Neuron (in vitro differentiated cells): ENCODE results near the gene RIMBP2.

Experiments
- H2AFZ ChIP-seq: one replicate; pipeline ENCODE4 v1.6.1; 2013; ENCODE audit warnings: low read depth, mild to moderate bottlenecking, inconsistent platforms, low read length, moderate library complexity
- H3K27me3 ChIP-seq: one replicate; pipeline ENCODE4 v1.6.1; 2013; ENCODE audit warnings: low read length; ENCODE audit not compliant: insufficient read depth
- H3K36me3 ChIP-seq: one replicate; pipeline ENCODE4 v1.6.1; 2013; ENCODE audit warnings: low read length; ENCODE audit not compliant: insufficient read depth
- H3K4me1 ChIP-seq: one replicate; pipeline ENCODE4 v1.6.1; 2013; ENCODE audit warnings: low read length; ENCODE audit not compliant: insufficient read depth
- H3K4me3 ChIP-seq: 2 replicates; pipeline ENCODE4 v1.5.1; 2013; ENCODE audit warnings: mild to moderate bottlenecking, low read length, moderate library complexity
- H3K9me3 ChIP-seq: one replicate; pipeline ENCODE4 v1.6.1; 2013; ENCODE audit warnings: low read length

RIMBP2 gene

GRCh38 chr12:130366159-130366558 lies 349.9 kb downstream of the RIMBP2 start:
- Histone ChIP-seq H3K4me3 (no peak overlapping the region), H3K36me3 (no peaks in the 10 kb centered on the region), H3K9me3 (no peaks in the 10 kb centered on the region), H3K27me3 (peaks cover 5% of the 10 kb centered on the region), H3K4me1 (no peaks in the 10 kb centered on the region), H2AFZ (no peak overlapping the region)

GRCh38 chr12:130364578-130364977 lies 351.5 kb downstream of the RIMBP2 start:
- no peaks in the 10 kb centered on the region for H3K36me3 ChIP-seq
- H3K9me3 ChIP-seq: no peaks in the 10 kb centered on the region
- no peaks in the 10 kb centered on the region for H3K4me1 ChIP-seq
- H2AFZ ChIP-seq: no peak overlapping the region
- H3K27me3 ChIP-seq: no peaks in the 10 kb centered on the region
- H3K4me3 ChIP-seq: no peak overlapping the region

GRCh38 chr12:130362060-130362459 lies 354.0 kb downstream of the RIMBP2 start:
- no peaks in the 10 kb centered on the region for H3K4me1 ChIP-seq
- no peaks in the 10 kb centered on the region for H3K9me3 ChIP-seq
- H3K27me3 ChIP-seq: peaks cover 11% of the 10 kb centered on the region
- no peak overlapping the region for H3K4me3 ChIP-seq
- H2AFZ ChIP-seq: no peak overlapping the region
- H3K36me3 ChIP-seq: no peaks in the 10 kb centered on the region

- no peaks in the 10 kb centered on the region for H3K4me1 ChIP-seq
- H2AFZ ChIP-seq: no peak overlapping the region
- H3K36me3 ChIP-seq: no peaks in the 10 kb centered on the region
- H3K4me3 ChIP-seq: no peak overlapping the region
- no peaks in the 10 kb centered on the region for H3K9me3 ChIP-seq
- peaks cover 11% of the 10 kb centered on the region for H3K27me3 ChIP-seq
These were observed 358.3 kb downstream of the RIMBP2 start for GRCh38 chr12:130357729-130358330.

GRCh38 chr12:130357241-130357640 lies 358.9 kb downstream of the RIMBP2 start:
- Histone ChIP-seq H3K4me3 (no peak overlapping the region), H3K36me3 (no peaks in the 10 kb centered on the region), H3K4me1 (no peaks in the 10 kb centered on the region), H3K27me3 (peaks cover 11% of the 10 kb centered on the region), H3K9me3 (no peaks in the 10 kb centered on the region), H2AFZ (no peak overlapping the region)

GRCh38 chr12:130356222-130356621 lies 359.9 kb downstream of the RIMBP2 start:
- no peaks in the 10 kb centered on the region for H3K4me1 ChIP-seq
- no peaks in the 10 kb centered on the region for H3K9me3 ChIP-seq
- H3K27me3 ChIP-seq: peaks cover 11% of the 10 kb centered on the region
- H3K36me3 ChIP-seq: no peaks in the 10 kb centered on the region
- no peak overlapping the region for H3K4me3 ChIP-seq
- no peak overlapping the region for H2AFZ ChIP-seq

- H3K9me3 ChIP-seq: no peaks in the 10 kb centered on the region
- H3K4me3 ChIP-seq: no peak overlapping the region
- no peaks in the 10 kb centered on the region for H3K36me3 ChIP-seq
- no peaks in the 10 kb centered on the region for H3K4me1 ChIP-seq
- peaks cover 17% of the 10 kb centered on the region for H3K27me3 ChIP-seq
- no peak overlapping the region for H2AFZ ChIP-seq
These were observed 361.7 kb downstream of the RIMBP2 start for GRCh38 chr12:130354407-130354806.

- H3K4me3 ChIP-seq: no peak overlapping the region
- H2AFZ ChIP-seq: no peak overlapping the region
- peaks cover 12% of the 10 kb centered on the region for H3K27me3 ChIP-seq
- H3K9me3 ChIP-seq: no peaks in the 10 kb centered on the region
- no peaks in the 10 kb centered on the region for H3K4me1 ChIP-seq
- no peaks in the 10 kb centered on the region for H3K36me3 ChIP-seq
These were observed 363.0 kb downstream of the RIMBP2 start for GRCh38 chr12:130353081-130353480.

GRCh38 chr12:130351326-130351725 lies 364.8 kb downstream of the RIMBP2 start:
- Histone ChIP-seq H2AFZ (no peak overlapping the region), H3K4me1 (no peaks in the 10 kb centered on the region), H3K4me3 (no peak overlapping the region)

GRCh38 chr12:130350715-130351114 lies 365.4 kb downstream of the RIMBP2 start:
- H3K9me3 ChIP-seq: no peaks in the 10 kb centered on the region
- peaks cover 8% of the 10 kb centered on the region for H3K27me3 ChIP-seq
- no peak overlapping the region for H3K4me3 ChIP-seq
- no peaks in the 10 kb centered on the region for H3K4me1 ChIP-seq
- no peak overlapping the region for H2AFZ ChIP-seq
- no peaks in the 10 kb centered on the region for H3K36me3 ChIP-seq

More at GRCh38 chr12:130351326-130351725, 364.8 kb downstream of the RIMBP2 start:
- H3K27me3 ChIP-seq: peaks cover 8% of the 10 kb centered on the region
- no peaks in the 10 kb centered on the region for H3K9me3 ChIP-seq
- H3K36me3 ChIP-seq: no peaks in the 10 kb centered on the region

- H3K27me3 ChIP-seq: peaks cover 8% of the 10 kb centered on the region
- no peak overlapping the region for H2AFZ ChIP-seq
- no peak overlapping the region for H3K4me3 ChIP-seq
- H3K4me1 ChIP-seq: no peaks in the 10 kb centered on the region
- H3K9me3 ChIP-seq: no peaks in the 10 kb centered on the region
- no peaks in the 10 kb centered on the region for H3K36me3 ChIP-seq
These were observed 368.5 kb downstream of the RIMBP2 start for GRCh38 chr12:130347588-130347987.
